Mesendoderm (in vitro differentiated cells): ENCODE measurements around the gene PTPRM.
A peak's percentile ranks its signal among the peaks of the same experiment; 100 is the strongest.

Experiments
- DNase-seq: peaks from one replicate; pipeline ENCODE4 v3.0.0; 2013
- H2AK5ac ChIP-seq: 2 replicates; pipeline ENCODE4 v1.6.1; 2013; ENCODE audit warnings: low read length, inconsistent platforms
- H2BK120ac ChIP-seq: 2 replicates; pipeline ENCODE4 v1.6.1; 2013; ENCODE audit warnings: low read depth, mild to moderate bottlenecking, low read length, moderate library complexity, mixed read lengths
- H2BK15ac ChIP-seq: replicated peaks from 2 replicates; pipeline ENCODE4 v1.6.1; 2013; ENCODE audit warnings: low read depth, mild to moderate bottlenecking, moderate library complexity
- H2BK5ac ChIP-seq: 2 replicates; pipeline ENCODE4 v1.6.1; 2013; ENCODE audit warnings: low read length, inconsistent platforms
- H3K18ac ChIP-seq: 2 replicates; pipeline ENCODE4 v1.6.1; 2013; ENCODE audit warnings: mild to moderate bottlenecking, low read length, mixed read lengths
- H3K23ac ChIP-seq: one replicate; pipeline ENCODE4 v1.6.1; 2013; ENCODE audit warnings: low read length
- H3K27ac ChIP-seq: 2 replicates; pipeline ENCODE4 v1.5.1; 2013; ENCODE audit warnings: low read depth, mild to moderate bottlenecking, inconsistent platforms, low read length, moderate library complexity
- H3K27me3 ChIP-seq: 2 replicates; pipeline ENCODE4 v1.6.1; 2013; ENCODE audit warnings: low read length, control low read depth, mild to moderate bottlenecking, inconsistent platforms; ENCODE audit not compliant: insufficient read depth, poor library complexity
- H3K36me3 ChIP-seq: 2 replicates; pipeline ENCODE4 v1.6.1; 2013; ENCODE audit warnings: low read length, inconsistent platforms; ENCODE audit not compliant: control insufficient read depth, insufficient read depth
- H3K4ac ChIP-seq: one replicate; pipeline ENCODE4 v1.6.1; 2013; ENCODE audit warnings: low read depth, mild to moderate bottlenecking, low read length, moderate library complexity
- H3K4me1 ChIP-seq: 2 replicates; pipeline ENCODE4 v1.6.1; 2013; ENCODE audit warnings: low read depth, low read length, inconsistent platforms; ENCODE audit not compliant: control insufficient read depth
- H3K4me2 ChIP-seq: 2 replicates; pipeline ENCODE4 v1.6.1; 2013; ENCODE audit warnings: low read length
- H3K4me3 ChIP-seq: 2 replicates; pipeline ENCODE4 v1.5.1; 2013; ENCODE audit warnings: mild to moderate bottlenecking, low read length
- H3K56ac ChIP-seq: one replicate; pipeline ENCODE4 v1.6.1; 2013; ENCODE audit warnings: low read length
- H3K79me1 ChIP-seq: 2 replicates; pipeline ENCODE4 v1.6.1; 2013; ENCODE audit warnings: low read length, inconsistent platforms
- H3K79me2 ChIP-seq: 2 replicates; pipeline ENCODE4 v1.6.1; 2013; ENCODE audit warnings: mild to moderate bottlenecking, low read length; ENCODE audit not compliant: control insufficient read depth, insufficient read depth
- H3K9ac ChIP-seq: 2 replicates; pipeline ENCODE4 v1.6.1; 2013; ENCODE audit warnings: low read length, inconsistent platforms
- H4K5ac ChIP-seq: one replicate; pipeline ENCODE4 v1.6.1; 2013; ENCODE audit warnings: low read length
- H4K8ac ChIP-seq: one replicate; pipeline ENCODE4 v1.6.1; 2013; ENCODE audit warnings: low read depth, mild to moderate bottlenecking, control low read depth, low read length, moderate library complexity
- WGBS: extraction: QIAGEN DNeasy Blood & Tissue Kit; methylation state at CpG from one replicate; pipeline ENCODE4 v1.1.7; 2013; ENCODE audit warnings: low lambda C conversion rate, missing lambda C conversion rate; ENCODE audit not compliant: insufficient coverage; ENCODE audit errors: extremely low coverage; 5-methylcytosine and 5-hydroxymethylcytosine counted together

The PTPRM gene

GRCh38 chr18:8332286-8332685 is 765.2 kb downstream of the PTPRM start:
- Histone ChIP-seq H2AK5ac (no peak overlapping the region), H2BK120ac (no peak overlapping the region), H3K9ac (no peak overlapping the region), H2BK5ac (no peak overlapping the region), H3K79me1 (no peaks in the 10 kb centered on the region), H3K56ac (no peak overlapping the region), H3K18ac (no peak overlapping the region), H4K8ac (no peak overlapping the region), H3K27me3 (no peaks in the 10 kb centered on the region), H3K79me2 (no peaks in the 10 kb centered on the region), H4K5ac (no peak overlapping the region), H3K4me2 (no peak overlapping the region), H2BK15ac (no peak overlapping the region), H3K23ac (no peak overlapping the region), H3K27ac (no peak overlapping the region), H3K4me3 (no peak overlapping the region), H3K36me3 (no peaks in the 10 kb centered on the region), H3K4me1 (no peaks in the 10 kb centered on the region), H3K4ac (no peak overlapping the region)
- no peak for DNase-seq
- no CpG with 5 or more reads among the region's 4 CpGs for WGBS

- no peaks in the 10 kb centered on the region for H3K36me3 ChIP-seq
- no peak overlapping the region for H2BK120ac ChIP-seq
- no peaks in the 10 kb centered on the region for H3K4me1 ChIP-seq
- no peak overlapping the region for H3K4ac ChIP-seq
- no peak overlapping the region for H2BK15ac ChIP-seq
- no peak overlapping the region for H2AK5ac ChIP-seq
- no peaks in the 10 kb centered on the region for H3K27me3 ChIP-seq
- H3K23ac ChIP-seq = no peak overlapping the region
- H4K8ac ChIP-seq = no peak overlapping the region
- H3K56ac ChIP-seq = no peak overlapping the region
- no peak overlapping the region for H3K4me2 ChIP-seq
- no CpG with 5 or more reads among the region's 1 CpG for WGBS
- H3K9ac ChIP-seq = no peak overlapping the region
- no peak overlapping the region for H3K4me3 ChIP-seq
- no peak overlapping the region for H3K18ac ChIP-seq
- no peak overlapping the region for H3K27ac ChIP-seq
- no peak overlapping the region for H2BK5ac ChIP-seq
- no peak overlapping the region for H4K5ac ChIP-seq
- H3K79me2 ChIP-seq = no peaks in the 10 kb centered on the region
- H3K79me1 ChIP-seq = no peaks in the 10 kb centered on the region
- DNase-seq = no peak
Observed at GRCh38 chr18:8333961-8334360, 766.8 kb downstream of the PTPRM start.

DNA sequence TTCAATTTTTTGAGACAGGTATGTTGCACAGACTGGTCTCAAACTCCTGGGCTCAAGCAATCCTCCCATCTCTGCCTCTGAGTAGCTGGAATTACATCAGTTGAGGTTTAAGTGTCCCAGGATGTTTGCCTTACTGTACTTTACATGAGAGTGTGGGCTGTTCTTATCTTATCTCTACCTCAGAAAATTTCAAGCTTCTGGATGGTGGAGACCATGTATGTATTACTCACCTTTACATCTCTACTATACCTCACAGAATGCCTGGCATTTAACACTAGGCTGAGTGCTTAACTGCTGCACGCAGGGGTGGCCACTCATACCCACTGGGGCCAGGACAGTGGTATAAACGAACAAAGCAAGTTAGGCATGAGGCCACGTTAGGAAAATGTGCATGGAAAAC is 770.1 kb downstream of the PTPRM start:
- no CpG with 5 or more reads among the region's 3 CpGs for WGBS
- Histone ChIP-seq H4K5ac (no peak overlapping the region), H3K56ac (no peak overlapping the region), H3K18ac (no peak overlapping the region), H4K8ac (no peak overlapping the region), H3K4me3 (no peak overlapping the region), H3K36me3 (no peaks in the 10 kb centered on the region), H2AK5ac (no peak overlapping the region), H3K4me2 (no peak overlapping the region), H2BK5ac (no peak overlapping the region), H2BK15ac (no peak overlapping the region), H3K79me2 (no peaks in the 10 kb centered on the region), H2BK120ac (no peak overlapping the region), H3K4ac (no peak overlapping the region), H3K27ac (no peak overlapping the region), H3K27me3 (no peaks in the 10 kb centered on the region), H3K4me1 (no peaks in the 10 kb centered on the region), H3K79me1 (no peaks in the 10 kb centered on the region), H3K9ac (no peak overlapping the region), H3K23ac (no peak overlapping the region)
- DNase-seq = peak; percentile 56

- Histone ChIP-seq H4K5ac (no peak overlapping the region), H3K4me1 (no peaks in the 10 kb centered on the region), H2BK15ac (no peak overlapping the region), H2BK120ac (no peak overlapping the region), H3K4me3 (no peak overlapping the region), H3K23ac (no peak overlapping the region), H4K8ac (no peak overlapping the region), H3K79me2 (no peaks in the 10 kb centered on the region), H2AK5ac (no peak overlapping the region), H3K18ac (no peak overlapping the region), H3K4ac (no peak overlapping the region), H2BK5ac (no peak overlapping the region), H3K27ac (no peak overlapping the region), H3K79me1 (no peaks in the 10 kb centered on the region), H3K36me3 (no peaks in the 10 kb centered on the region), H3K27me3 (no peaks in the 10 kb centered on the region), H3K4me2 (no peak overlapping the region), H3K9ac (no peak overlapping the region), H3K56ac (no peak overlapping the region)
- no peak for DNase-seq
- WGBS = no CpG with 5 or more reads among the region's 4 CpGs
Observed at GRCh38 chr18:8339210-8339609, 772.1 kb downstream of the PTPRM start.

DNA sequence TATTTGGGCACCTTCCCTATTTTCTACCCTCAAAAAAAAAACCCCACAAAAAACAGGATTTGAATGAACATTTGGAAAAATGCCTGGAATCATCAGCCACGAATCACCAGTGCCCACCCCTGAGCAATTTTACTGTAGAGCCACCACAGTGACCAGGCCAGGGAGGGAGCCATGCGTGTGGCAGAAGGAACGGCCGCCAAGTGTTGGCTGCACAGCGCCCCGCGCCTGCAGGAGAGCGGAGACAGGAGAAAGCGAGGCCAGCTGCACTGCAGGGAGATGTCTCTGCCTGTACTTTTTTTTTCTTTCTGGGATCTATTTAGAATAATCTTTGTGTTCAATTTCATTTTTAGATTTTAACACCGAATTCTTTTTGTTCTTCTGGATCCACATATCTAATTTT is 772.8 kb downstream of the PTPRM start:
- Histone ChIP-seq H3K4me3 (no peak overlapping the region), H3K27me3 (no peaks in the 10 kb centered on the region), H4K8ac (no peak overlapping the region), H3K36me3 (no peaks in the 10 kb centered on the region), H3K23ac (no peak overlapping the region), H2AK5ac (no peak overlapping the region), H3K18ac (no peak overlapping the region), H2BK5ac (no peak overlapping the region), H4K5ac (no peak overlapping the region), H3K4me1 (no peaks in the 10 kb centered on the region), H3K79me2 (no peaks in the 10 kb centered on the region), H3K56ac (no peak overlapping the region), H3K27ac (no peak overlapping the region), H2BK120ac (no peak overlapping the region), H3K9ac (no peak overlapping the region), H3K79me1 (no peaks in the 10 kb centered on the region), H2BK15ac (no peak overlapping the region), H3K4ac (no peak overlapping the region), H3K4me2 (no peak overlapping the region)
- DNase-seq = no peak
- no CpG with 5 or more reads among the region's 10 CpGs for WGBS

DNA sequence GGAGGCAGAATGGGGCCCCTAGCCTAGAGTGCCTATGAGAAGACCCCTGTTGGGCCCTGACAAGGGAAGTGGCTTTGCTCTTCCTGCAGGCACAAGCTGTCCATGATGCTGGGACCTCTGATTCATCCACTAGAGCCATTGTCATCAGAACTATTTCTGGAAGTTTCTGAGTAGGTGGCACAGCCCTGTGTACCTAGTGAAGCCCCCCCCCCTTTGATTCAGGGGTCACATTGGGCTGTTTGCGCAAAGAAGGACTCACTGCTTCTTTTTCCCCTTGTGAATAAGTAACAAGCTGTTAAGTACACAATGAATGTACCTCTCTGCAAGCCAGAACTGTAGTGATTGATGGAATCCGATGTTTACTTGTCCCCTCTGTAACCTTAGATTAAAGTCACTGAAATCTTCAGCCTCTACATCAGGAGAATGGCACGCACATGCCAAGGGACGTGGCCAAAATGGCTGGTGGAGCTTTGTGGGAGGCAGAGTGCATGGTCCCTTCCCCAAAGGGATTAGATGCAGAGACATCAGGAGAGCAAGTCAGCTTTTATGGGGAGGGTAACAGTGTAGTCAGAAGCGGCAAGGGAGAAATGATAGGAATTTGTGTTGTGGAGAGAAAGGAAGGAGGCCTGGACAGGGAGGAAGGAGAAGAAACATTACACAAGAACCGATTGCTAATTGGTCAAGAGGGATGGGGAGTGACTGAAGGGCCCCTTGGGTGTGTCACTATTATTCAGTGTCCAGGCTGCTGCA is 774.5 kb downstream of the PTPRM start:
- Histone ChIP-seq H3K4me3 (no peak overlapping the region), H3K4ac (no peak overlapping the region), H4K8ac (no peak overlapping the region), H2BK5ac (no peak overlapping the region), H3K4me1 (no peaks in the 10 kb centered on the region), H3K79me1 (no peaks in the 10 kb centered on the region), H2BK120ac (no peak overlapping the region), H3K56ac (no peak overlapping the region), H2AK5ac (no peak overlapping the region), H3K4me2 (no peak overlapping the region), H3K27me3 (no peaks in the 10 kb centered on the region), H3K23ac (no peak overlapping the region), H3K18ac (no peak overlapping the region), H4K5ac (no peak overlapping the region), H3K79me2 (no peaks in the 10 kb centered on the region), H3K9ac (no peak overlapping the region), H2BK15ac (no peak overlapping the region), H3K27ac (no peak overlapping the region), H3K36me3 (no peaks in the 10 kb centered on the region)
- WGBS = no CpG with 5 or more reads among the region's 6 CpGs
- peak; percentile 25 for DNase-seq
